GM12872 (cell line): Measurements from ENCODE around the gene GRK5.

Source experiments
- TF ChIP-seq, protein P1 (sequence below): IDR thresholded peaks from 3 replicates; pipeline ENCODE4 v1.5.1; 2011; ENCODE audit warnings: low read depth, mild to moderate bottlenecking, low read length, moderate library complexity; ENCODE audit not compliant: insufficient read depth

The GRK5 gene

DNA sequence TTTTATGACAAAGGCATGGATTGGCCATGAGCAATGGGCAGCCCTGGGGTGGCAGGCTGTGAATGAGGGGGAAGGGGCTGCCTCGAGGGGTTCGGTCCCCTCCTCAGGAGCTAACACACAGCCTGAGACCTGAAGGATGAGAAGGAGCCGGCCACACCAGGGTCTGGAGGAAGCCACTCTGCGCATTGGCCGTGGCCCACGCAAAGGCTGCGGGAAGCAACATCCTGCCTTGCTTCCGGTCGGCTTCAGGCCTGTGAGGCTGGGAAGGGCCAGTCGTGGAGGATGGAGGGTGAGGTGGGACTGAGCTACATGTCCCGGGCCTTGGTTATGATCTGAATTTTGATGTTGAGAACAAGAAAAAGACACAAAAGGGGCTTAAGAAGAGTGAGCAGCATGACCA is 285.8 kb downstream of the GRK5 start:
- TF ChIP-seq, protein P1, sequence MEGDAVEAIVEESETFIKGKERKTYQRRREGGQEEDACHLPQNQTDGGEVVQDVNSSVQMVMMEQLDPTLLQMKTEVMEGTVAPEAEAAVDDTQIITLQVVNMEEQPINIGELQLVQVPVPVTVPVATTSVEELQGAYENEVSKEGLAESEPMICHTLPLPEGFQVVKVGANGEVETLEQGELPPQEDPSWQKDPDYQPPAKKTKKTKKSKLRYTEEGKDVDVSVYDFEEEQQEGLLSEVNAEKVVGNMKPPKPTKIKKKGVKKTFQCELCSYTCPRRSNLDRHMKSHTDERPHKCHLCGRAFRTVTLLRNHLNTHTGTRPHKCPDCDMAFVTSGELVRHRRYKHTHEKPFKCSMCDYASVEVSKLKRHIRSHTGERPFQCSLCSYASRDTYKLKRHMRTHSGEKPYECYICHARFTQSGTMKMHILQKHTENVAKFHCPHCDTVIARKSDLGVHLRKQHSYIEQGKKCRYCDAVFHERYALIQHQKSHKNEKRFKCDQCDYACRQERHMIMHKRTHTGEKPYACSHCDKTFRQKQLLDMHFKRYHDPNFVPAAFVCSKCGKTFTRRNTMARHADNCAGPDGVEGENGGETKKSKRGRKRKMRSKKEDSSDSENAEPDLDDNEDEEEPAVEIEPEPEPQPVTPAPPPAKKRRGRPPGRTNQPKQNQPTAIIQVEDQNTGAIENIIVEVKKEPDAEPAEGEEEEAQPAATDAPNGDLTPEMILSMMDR, result no peak

DNA sequence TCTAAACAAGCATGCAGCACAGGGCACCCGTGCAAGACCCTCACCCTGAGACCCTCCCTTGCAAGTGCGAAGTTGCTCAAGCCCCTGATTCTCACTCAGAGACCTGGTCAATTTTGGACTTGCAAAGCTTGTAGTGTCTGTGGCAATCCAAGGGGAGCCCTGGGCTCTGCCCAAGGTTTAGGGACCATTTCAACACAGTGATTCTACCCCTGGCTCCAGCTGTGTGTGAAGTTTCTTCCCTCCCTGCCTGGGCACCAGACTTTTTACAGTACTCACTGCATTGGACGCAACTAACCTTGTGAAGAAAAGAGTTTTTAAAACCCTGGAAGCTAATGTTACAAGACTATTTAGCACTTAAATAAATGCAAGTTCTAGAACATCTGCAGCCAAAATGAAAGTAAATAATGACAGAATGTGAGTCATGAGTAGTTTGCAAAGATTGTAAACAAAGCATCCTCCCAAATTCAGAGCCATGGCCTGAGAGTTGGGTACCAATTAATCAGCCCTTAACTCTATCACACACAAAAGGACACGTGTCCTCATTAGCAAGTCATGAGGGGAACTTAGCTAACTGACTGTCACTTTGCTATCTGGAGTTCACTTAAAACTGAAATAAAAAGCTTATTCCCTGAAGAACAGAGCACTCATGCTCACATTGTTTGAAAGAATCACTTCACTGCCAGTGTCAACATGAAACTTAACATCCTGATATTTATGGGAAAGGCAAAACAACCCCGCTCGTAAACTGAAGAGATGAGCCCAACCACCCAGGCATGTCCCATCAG is 287.1 kb downstream of the GRK5 start:
- TF ChIP-seq, protein P1, result no peak

DNA sequence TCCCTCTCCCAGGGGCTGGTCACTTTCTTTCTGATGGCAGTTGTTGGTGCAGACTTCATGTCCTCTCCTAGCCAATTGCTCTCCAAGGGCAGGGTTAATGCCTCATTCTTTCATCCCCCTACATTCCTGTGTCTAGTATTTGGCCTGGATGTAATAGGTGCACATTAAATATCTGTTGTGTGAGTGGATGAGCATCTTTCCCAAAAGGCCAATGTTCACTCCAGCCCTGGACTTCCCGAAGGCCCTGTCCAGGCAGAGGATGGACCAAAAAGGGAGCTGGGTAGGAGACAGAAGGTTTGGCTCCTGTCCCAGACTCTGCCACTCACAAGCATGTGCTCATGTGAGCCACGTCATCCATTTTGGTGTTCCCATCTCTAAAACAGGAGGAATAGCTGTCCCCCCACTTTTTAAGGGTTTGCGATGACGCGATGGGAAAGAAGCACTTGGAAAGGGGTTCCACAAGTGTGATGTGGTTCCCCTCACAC is 287.7 kb downstream of the GRK5 start:
- TF ChIP-seq, protein P1, result no peak

DNA sequence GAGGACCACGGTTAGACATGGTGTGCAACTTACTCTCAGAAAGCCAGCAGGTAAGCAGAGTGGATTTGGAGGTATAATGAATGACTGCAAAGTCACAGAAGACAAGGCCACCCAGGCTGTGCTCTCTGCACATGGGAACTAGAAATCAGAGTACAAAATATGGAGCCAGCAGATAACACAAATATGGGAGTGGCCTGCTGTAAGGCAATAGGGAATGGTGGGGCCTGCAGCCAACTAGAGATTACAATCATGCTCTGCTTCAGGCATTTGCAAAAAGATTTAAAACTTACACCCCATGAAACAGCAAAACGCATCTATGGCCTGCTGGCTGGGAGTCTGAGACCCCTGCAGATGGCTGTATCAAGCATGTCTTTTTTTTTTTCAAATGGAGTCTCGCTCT is 288.2 kb downstream of the GRK5 start:
- TF ChIP-seq, protein P1, result no peak

DNA sequence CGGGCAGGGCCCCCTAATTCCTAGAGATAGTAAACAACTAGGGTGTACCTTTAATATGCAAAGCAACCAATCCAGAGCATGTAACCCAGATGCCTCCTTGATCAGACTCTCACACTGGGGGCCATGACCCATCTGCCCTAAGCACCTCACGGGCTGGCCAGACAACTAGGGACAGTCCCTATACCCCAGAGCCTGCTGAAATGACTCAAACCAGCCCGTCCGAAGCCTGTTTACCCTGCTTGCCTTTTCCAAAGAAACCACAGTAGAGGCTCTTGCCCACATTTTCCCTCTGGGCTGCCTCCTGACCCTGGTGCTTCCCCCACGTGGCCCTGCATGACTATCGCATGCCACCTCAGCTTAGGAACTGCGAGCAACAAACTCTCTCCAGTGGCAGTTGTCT is 288.9 kb downstream of the GRK5 start:
- TF ChIP-seq, protein P1, result no peak

DNA sequence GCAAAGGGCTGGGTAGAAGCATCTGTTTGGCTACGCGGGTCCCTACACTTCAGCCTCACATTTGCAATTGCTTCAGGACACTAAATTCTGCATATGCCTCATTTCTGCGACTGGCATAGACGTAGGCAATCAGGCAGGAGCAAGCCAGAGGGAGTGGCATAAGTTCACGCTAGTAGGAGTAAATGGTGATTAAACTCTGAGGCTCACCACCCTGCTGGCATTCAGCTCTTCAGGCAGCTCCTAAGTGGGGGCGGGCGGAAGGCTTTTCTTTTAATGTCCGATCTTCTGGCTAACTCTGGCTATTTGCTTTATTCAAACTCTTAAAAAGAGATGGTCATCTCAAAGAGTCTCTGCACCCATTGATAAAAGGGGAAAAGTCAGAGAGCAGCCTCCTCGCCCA is 289.9 kb downstream of the GRK5 start:
- TF ChIP-seq, protein P1, result no peak

DNA sequence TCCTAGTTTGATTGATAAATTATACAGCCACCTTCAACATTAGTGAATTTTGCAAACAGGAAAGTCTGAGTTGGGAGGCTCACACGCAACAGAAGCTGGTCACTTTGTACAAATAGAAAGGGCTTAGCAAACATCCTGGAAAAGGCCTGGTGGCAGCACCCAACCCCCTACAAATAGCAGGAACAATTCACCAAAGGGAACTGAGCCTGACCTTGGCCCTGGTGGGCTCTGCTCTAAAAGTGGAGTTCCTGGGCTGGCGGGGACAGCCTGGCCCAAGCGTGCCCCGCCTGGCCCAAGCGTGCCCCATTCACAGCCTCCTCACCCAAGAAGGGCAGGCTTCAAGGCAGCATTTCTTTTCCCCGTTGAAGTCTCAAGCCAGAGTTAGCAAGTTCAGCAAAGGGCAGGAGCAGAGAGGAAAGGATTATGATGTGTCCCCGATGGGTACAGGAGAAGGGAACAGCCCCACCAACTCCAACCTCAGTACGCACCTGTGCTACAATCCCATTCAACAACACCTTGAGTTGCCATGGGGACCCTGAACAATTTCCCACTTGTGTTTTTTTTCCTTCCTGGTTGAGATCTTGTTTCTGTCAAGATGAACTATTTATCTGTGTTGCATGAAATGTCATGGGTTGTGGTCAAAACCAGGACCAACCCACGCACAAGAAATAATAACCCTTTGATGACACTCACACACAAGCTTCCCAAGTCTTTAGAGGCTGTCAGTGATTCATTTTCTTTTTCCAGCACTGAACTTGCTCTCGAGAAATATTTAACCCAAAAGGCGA is 291.7 kb downstream of the GRK5 start:
- TF ChIP-seq, protein P1, result no peak
